Endothelial cell of umbilical vein (primary cell): ENCODE measurements around the gene PSMC1. TPM values are rescaled to one million over a fixed set of nuclear protein-coding genes. Genes with fewer than 3 reads are reported as not detected.

Experiments
- BruUV-seq: library from RNA; stranded (reverse); fragments of 400-500 nt; replicated peaks from 2 replicates; lab custom pipeline; 2021; lab: Mats Ljungman, UMichigan
- CTCF ChIA-PET: fragments of 300-600, 350-600 bp; sonication (Branson Sonifier 250); formaldehyde crosslinking; loops from one replicate; lab custom pipeline; 2021; ENCODE audit warnings: antibody characterized with exemption, inconsistent platforms; lab: Charles Lee
- POLR2A ChIA-PET: fragments of 300-600, 350-600 bp; sonication (Branson Sonifier 250); formaldehyde crosslinking; loops from one replicate; lab custom pipeline; 2021; ENCODE audit warnings: antibody characterized with exemption, inconsistent platforms; lab: Charles Lee
- DNase-seq: peaks from one replicate; pipeline ENCODE4 v3.0.0-alpha.2; 2011; ENCODE audit warnings: low read depth, low spot score
- FAIRE-seq: peaks from 2 replicates; lab custom pipeline; 2011; peaks lifted over from hg19 to GRCh38; lab: Jason Lieb, UNC
- H2AFZ ChIP-seq: 2 replicates; pipeline ENCODE4 v1.6.0; 2012; ENCODE audit warnings: low read depth, low read length, control low read depth, inconsistent platforms
- H3K27ac ChIP-seq: 2 replicates; pipeline ENCODE4 v1.5.1; 2011; ENCODE audit warnings: low read depth, mild to moderate bottlenecking, control low read depth, low read length, moderate library complexity; ENCODE audit not compliant: insufficient read depth
- H3K27me3 ChIP-seq, 2 experiments: 2 replicates each; pipeline versions ENCODE4 v1.6.0 to v1.6.1; 2011; ENCODE audit warnings: low read length in 2 of 2, mixed read lengths in 1 of 2; ENCODE audit not compliant: control insufficient read depth in 2 of 2, insufficient read depth in 2 of 2
- H3K36me3 ChIP-seq, 2 experiments: 2 replicates in 1 of 2; 3 replicates in 1 of 2; pipeline ENCODE4 v1.5.1; 2011; ENCODE audit warnings: low read length in 2 of 2, mild to moderate bottlenecking in 1 of 2, moderate library complexity in 1 of 2; ENCODE audit not compliant: control insufficient read depth in 2 of 2, insufficient read depth in 2 of 2; ENCODE audit errors: extremely low read depth in 1 of 2
- H3K4me1 ChIP-seq: 3 replicates; pipeline ENCODE4 v1.5.1; 2011; ENCODE audit warnings: mild to moderate bottlenecking, low read length; ENCODE audit not compliant: control insufficient read depth, insufficient read depth; ENCODE audit errors: extremely low read depth
- H3K4me2 ChIP-seq: 2 replicates; pipeline ENCODE4 v1.6.1; 2011; ENCODE audit warnings: low read length, control low read depth, mixed read lengths; ENCODE audit not compliant: insufficient read depth
- H3K4me3 ChIP-seq, 3 experiments: fragments of 200-600 bp in 1 of 3; sonication (generic), shearing (Covaris generic) in 1 of 3; replicated peaks in 1 of 3; 2 replicates each; pipeline ENCODE4 v1.5.1; 2011 to 2016; ENCODE audit warnings: control low read depth in 3 of 3, low read length in 3 of 3, mild to moderate bottlenecking in 2 of 3, inconsistent platforms in 1 of 3, low read depth in 1 of 3, moderate library complexity in 1 of 3; ENCODE audit not compliant: insufficient read depth in 1 of 3
- H3K79me2 ChIP-seq: 2 replicates; pipeline ENCODE4 v1.6.0; 2012; ENCODE audit warnings: low read length, inconsistent platforms; ENCODE audit not compliant: control insufficient read depth, insufficient read depth
- H3K9ac ChIP-seq: replicated peaks from 2 replicates; pipeline ENCODE3; 2011; ENCODE audit warnings: low read length, control low read depth; ENCODE audit not compliant: insufficient read depth; ENCODE audit errors: extremely low read depth
- H3K9me1 ChIP-seq: replicated peaks from 3 replicates; pipeline ENCODE4 v1.6.0; 2011; ENCODE audit warnings: mild to moderate bottlenecking, low read length; ENCODE audit not compliant: control insufficient read depth, insufficient read depth; ENCODE audit errors: extremely low read depth
- H3K9me3 ChIP-seq: replicated peaks from 2 replicates; pipeline ENCODE4 v1.5.1; 2012; ENCODE audit warnings: low read length, inconsistent platforms; ENCODE audit not compliant: control insufficient read depth, insufficient read depth
- H4K20me1 ChIP-seq: replicated peaks from 2 replicates; pipeline ENCODE3; 2011; ENCODE audit warnings: mild to moderate bottlenecking, low read length; ENCODE audit not compliant: control insufficient read depth, insufficient read depth; ENCODE audit errors: extremely low read depth
- CTCF ChIP-seq, 2 donors: IDR thresholded peaks; 1 replicate in 1 of 2; 2 replicates in 1 of 2; pipeline ENCODE4 v1.5.1; 2011; ENCODE audit warnings: low read length in 2 of 2, mild to moderate bottlenecking in 2 of 2, moderate library complexity in 2 of 2, control low read depth in 1 of 2, inconsistent platforms in 1 of 2, low read depth in 1 of 2; ENCODE audit not compliant: insufficient read depth in 1 of 2; ENCODE audit errors: extremely low read depth in 1 of 2
- FOS ChIP-seq: IDR thresholded peaks from 2 replicates; pipeline ENCODE4 v1.6.1; 2011; ENCODE audit warnings: mild to moderate bottlenecking, low read length, moderate library complexity, borderline replicate concordance; ENCODE audit not compliant: insufficient read depth
- GATA2 ChIP-seq: IDR thresholded peaks from 2 replicates; pipeline ENCODE4 v1.7.0; 2011; ENCODE audit warnings: low read depth, mild to moderate bottlenecking, moderate library complexity, mixed read lengths, low read length; ENCODE audit not compliant: insufficient read length, insufficient read depth
- JUN ChIP-seq: IDR thresholded peaks from 2 replicates; pipeline ENCODE4 v1.6.1; 2011; ENCODE audit warnings: borderline replicate concordance, low read depth; ENCODE audit not compliant: insufficient read length, insufficient read depth
- POLR2AphosphoS5 ChIP-seq: IDR thresholded peaks from 2 replicates; pipeline ENCODE4 v1.6.1; 2012; ENCODE audit warnings: low read depth, mild to moderate bottlenecking, control low read depth, low read length, moderate library complexity; ENCODE audit not compliant: insufficient read depth
- dilution Hi-C: fragments of 300-500 bp; cut with MboI; formaldehyde crosslinking; loops from one replicate; pipeline ENCODE4 v1.15.0; 2019; ENCODE audit warnings: low sequenced_read_pairs; ENCODE audit not compliant: extremely low pct_ligation_motif_present
- intact Hi-C: fragments of 100-400 bp; cut with micrococcal nuclease; formaldehyde crosslinking; loops from one replicate; pipeline ENCODE4 v1.10.0; 2022
- polyA plus RNA-seq, 4 experiments: library from polyadenylated mRNA; depleted of rRNA in 3 of 4; stranded (reverse) in 3 of 4; unstranded in 1 of 4; fragments of >200 nt; gene quantifications; 2 replicates each; pipeline versions ENCODE4 v1.2.1 to v1.2.3, GENCODE V29; 2011 to 2012; ENCODE audit warnings: missing spikeins in 1 of 4
- total RNA-seq: library from RNA; stranded (reverse); gene quantifications from 2 replicates; pipeline ENCODE4 v1.2.3, GENCODE V29; 2021
- TF ChIP-seq, protein P1 (sequence below): IDR thresholded peaks from 2 replicates; pipeline ENCODE4 v1.6.1; 2011; ENCODE audit not compliant: insufficient read depth, insufficient read length

The PSMC1 gene
- total and polyA plus RNA-seq, 2 donors (not counting 3 experiments of a cell fraction or from before 2014, with no cell fraction given): 77.4 to 129 TPM

- no peak for TF ChIP-seq FOS
- no peak for TF ChIP-seq POLR2AphosphoS5
- no peak for TF ChIP-seq CTCF (IDR thresholded peaks at IDR 0.05; ENCODE audit: extremely low read depth in 1 of 2, insufficient read depth in 1 of 2, low read depth in 1 of 2, low read length in 2 of 2)
- no peak for TF ChIP-seq GATA2
- no peak for TF ChIP-seq JUN
- TF ChIP-seq, protein P1, sequence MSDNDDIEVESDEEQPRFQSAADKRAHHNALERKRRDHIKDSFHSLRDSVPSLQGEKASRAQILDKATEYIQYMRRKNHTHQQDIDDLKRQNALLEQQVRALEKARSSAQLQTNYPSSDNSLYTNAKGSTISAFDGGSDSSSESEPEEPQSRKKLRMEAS: no peak
- H3K4me3 ChIP-seq: no peak overlapping the region
- H3K9me3 ChIP-seq: no peaks in the 10 kb centered on the region
- no peak overlapping the region for H3K27ac ChIP-seq
- BruUV-seq: no TSS peak
- intact Hi-C loops (loop anchor here (1.0 kb wide), 1 partner anchor 93 kb away; no protein-coding TSS in a partner anchor), dilution Hi-C loops (no loop called here)
- no peak overlapping the region for H3K4me2 ChIP-seq
- peaks cover 0 to 12% of the 10 kb centered on the region in 2 experiments for H3K36me3 ChIP-seq
- no peak overlapping the region for H2AFZ ChIP-seq
- H3K9me1 ChIP-seq: no peaks in the 10 kb centered on the region
- no peaks in the 10 kb centered on the region for H3K27me3 ChIP-seq
- H3K79me2 ChIP-seq: no peaks in the 10 kb centered on the region
- no peak for FAIRE-seq
- DNase-seq: no peak
- CTCF ChIA-PET: interaction anchor here (0.7 kb wide), 1 partner anchor 526 kb away, joined by 4 read pairs; no protein-coding TSS in a partner anchor
- no peak overlapping the region for H3K9ac ChIP-seq
- H3K4me1 ChIP-seq: no peaks in the 10 kb centered on the region
- POLR2A ChIA-PET: no interaction called here
- no peaks in the 10 kb centered on the region for H4K20me1 ChIP-seq
Measured at GRCh38 chr14:90305176-90305601, 48.8 kb downstream of the PSMC1 start.
